K562 treated with DMSO at 1 percent for 4 hours (cell line): ENCODE measurements around the gene JAM3. TPM values are rescaled to one million over a fixed set of nuclear protein-coding genes. Genes with fewer than 3 reads are reported as not detected.

Source experiments
- total RNA-seq: library from RNA; unstranded; fragments of 300-600 nt; gene quantifications from 2 replicates; pipeline ENCODE4 v1.2.3, GENCODE V29; 2022; ENCODE audit not compliant: insufficient read depth

JAM3 gene
- 0.28 and 0.50 TPM in 2 replicates for total RNA-seq

GRCh38 chr11:134068829-134069425, at the start of gene JAM3:
TSS of gene JAM3 (plus strand) at chr11:134069072. CDS start at chr11:134069084, 12 bp downstream.

Other genes starting within 250 kb of the JAM3 start
- gene SPATA19, start 223.6 kb upstream of the JAM3 start, total RNA-seq: not detected in 2 replicates
- not detected in 2 replicates for gene IGSF9B, start 112.1 kb upstream of the JAM3 start, total RNA-seq
- 35.9 and 39.1 TPM in 2 replicates for gene NCAPD3, start 154.9 kb downstream of the JAM3 start, total RNA-seq
- gene VPS26B, start 155.6 kb downstream of the JAM3 start, total RNA-seq: 31.5 and 35.5 TPM in 2 replicates
- gene THYN1, start 184.3 kb downstream of the JAM3 start, total RNA-seq: 50.2 and 59.1 TPM in 2 replicates
- 13.7 and 18.7 TPM in 2 replicates for gene ACAD8, start 184.5 kb downstream of the JAM3 start, total RNA-seq
- not detected in 2 replicates for gene GLB1L3, start 207.3 kb downstream of the JAM3 start, total RNA-seq